ENCODE measurements around the gene UBE2D1.

DNA sequence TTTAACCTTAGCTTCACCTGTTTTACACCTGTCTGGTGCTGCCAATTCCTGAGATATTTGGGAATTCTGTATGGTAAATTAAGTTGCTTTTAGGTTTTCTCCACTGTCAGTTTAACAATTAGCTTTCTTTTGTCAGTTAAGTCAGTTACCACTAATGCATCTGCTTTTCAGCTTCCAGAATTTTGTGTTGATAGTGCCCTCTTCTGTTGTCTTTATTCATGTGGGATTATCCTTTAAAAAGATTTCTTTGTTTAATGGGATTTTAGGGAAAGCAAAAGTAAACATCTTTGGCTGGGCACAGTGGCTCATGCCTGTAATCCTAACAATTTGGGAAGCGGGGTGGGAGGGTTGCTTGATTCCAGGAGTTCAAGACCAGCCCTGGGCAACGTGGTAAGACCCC, 58.5 kb downstream of the UBE2D1 start:
- TF ChIP-seq CTCF (conservative IDR thresholded peaks at IDR 0.05 in 1 of 2, IDR thresholded peaks at IDR 0.05 in 1 of 2; ENCODE audit: low read depth in 1 of 2, low read length in 2 of 2) (peak in 1 of 2 donors; percentile 24), EZH2 (IDR thresholded peaks at IDR 0.05; ENCODE audit: low read length, missing control alignments) (no peak)

Data from fibroblast of lung (primary cell).